GM12892 (cell line): ENCODE measurements around the gene TLR4.

Source experiments
- POLR2A ChIP-seq: IDR thresholded peaks from 2 replicates; pipeline ENCODE4 v1.6.1; 2011; ENCODE audit warnings: low read depth, low read length, control low read depth
- POLR2AphosphoS5 ChIP-seq: IDR thresholded peaks from 2 replicates; pipeline ENCODE4 v1.6.1; 2011; ENCODE audit warnings: low read depth, low read length, control low read depth
- TAF1 ChIP-seq: IDR thresholded peaks from 2 replicates; pipeline ENCODE4 v1.6.1; 2011; ENCODE audit warnings: low read depth, mild to moderate bottlenecking, control low read depth, low read length, borderline replicate concordance

DNA sequence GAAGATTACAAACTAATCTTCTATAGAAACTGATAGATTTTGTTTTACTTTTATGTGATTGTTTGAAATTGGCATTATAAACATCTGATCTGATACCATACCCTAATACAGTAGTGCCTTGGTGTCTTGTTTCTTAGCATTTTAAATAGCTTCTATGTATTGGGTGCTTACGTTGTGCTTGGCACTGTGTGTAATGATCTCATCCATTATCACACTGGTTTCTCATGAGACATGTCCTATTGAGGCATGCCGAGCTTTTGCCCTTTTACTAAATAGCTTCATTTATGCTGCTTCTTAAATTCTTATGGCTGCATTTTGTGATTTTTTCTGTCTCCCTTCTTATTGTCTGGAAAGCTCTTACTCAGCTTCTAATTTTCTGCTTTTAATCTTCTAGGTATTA lies 48.2 kb upstream of the TLR4 start:
- TF ChIP-seq TAF1 (no peak), POLR2A (no peak), POLR2AphosphoS5 (no peak)
